GM10248 (cell line): ENCODE results near the gene DUSP9.

Experiments
- CTCF ChIA-PET: fragments of 300-600 bp; sonication (Branson Sonifier 250); formaldehyde crosslinking; extraction: SDS; loops from one replicate; lab custom pipeline; 2021; ENCODE audit warnings: antibody characterized with exemption; lab: Yijun Ruan, JAX
- POLR2A ChIA-PET: fragments of 350-650 bp; sonication (Branson Sonifier 250); formaldehyde crosslinking; extraction: SDS; loops from one replicate; lab custom pipeline; 2020; ENCODE audit warnings: antibody characterized with exemption; lab: Yijun Ruan, JAX
- DNase-seq: peaks from one replicate; pipeline ENCODE4 v3.0.0; 2012; ENCODE audit errors: extremely low spot score
- TF ChIP-seq, protein P1 (sequence below): IDR thresholded peaks from 2 replicates; pipeline ENCODE4 v1.5.1; 2012; ENCODE audit warnings: mild to moderate bottlenecking, low read depth; ENCODE audit errors: extremely low read depth, missing control alignments, control extremely low read depth

The DUSP9 gene

DNA sequence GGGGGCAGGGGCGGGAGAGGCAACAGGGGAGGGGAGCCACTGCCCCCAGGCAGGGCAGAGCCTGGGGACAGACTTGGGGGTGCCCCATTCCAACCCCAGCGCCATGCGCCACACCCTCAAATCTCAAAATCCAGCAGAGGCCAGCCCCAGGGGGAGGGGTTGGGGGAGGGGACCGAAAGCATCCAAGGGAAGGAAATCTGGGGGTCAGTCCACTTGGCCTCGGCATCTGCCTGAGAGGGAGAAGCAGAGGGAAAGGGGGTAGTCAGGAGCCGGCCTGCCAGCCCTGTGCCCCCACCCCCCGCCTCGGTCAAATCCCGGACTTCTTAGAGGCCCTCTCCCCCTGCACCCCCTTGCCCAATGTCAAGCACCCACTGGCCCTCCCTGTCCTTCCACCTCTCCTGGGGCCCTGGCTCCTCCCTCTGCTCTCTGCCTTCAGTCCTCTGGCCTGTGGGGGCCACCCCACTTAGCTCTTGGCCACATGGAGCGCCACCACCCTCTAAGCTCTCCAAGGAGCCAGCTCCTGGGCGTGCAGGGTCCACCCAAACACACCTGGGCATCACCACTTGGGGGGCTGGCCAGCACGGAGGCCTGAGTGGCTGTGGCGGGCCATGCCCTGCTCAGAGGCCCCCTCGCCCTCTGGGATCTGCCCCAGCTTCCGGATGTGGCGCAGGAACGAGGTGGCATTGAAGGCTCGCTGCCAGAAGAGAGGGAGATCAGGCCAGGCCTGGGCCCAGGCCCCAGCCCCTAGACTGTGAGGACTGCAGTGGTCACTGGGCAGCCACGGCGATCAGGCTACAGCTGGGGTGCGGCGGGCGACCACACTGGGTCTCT, 23.1 kb downstream of the DUSP9 start:
- ChIA-PET CTCF (interaction anchor here (0.6 to 11.4 kb wide), 11 partner anchors 13 to 728 kb away, joined by 3 to 118 read pairs (median 5); partner anchors contain the start of gene SLC6A8), POLR2A (no interaction called here)
- TF ChIP-seq, protein P1, sequence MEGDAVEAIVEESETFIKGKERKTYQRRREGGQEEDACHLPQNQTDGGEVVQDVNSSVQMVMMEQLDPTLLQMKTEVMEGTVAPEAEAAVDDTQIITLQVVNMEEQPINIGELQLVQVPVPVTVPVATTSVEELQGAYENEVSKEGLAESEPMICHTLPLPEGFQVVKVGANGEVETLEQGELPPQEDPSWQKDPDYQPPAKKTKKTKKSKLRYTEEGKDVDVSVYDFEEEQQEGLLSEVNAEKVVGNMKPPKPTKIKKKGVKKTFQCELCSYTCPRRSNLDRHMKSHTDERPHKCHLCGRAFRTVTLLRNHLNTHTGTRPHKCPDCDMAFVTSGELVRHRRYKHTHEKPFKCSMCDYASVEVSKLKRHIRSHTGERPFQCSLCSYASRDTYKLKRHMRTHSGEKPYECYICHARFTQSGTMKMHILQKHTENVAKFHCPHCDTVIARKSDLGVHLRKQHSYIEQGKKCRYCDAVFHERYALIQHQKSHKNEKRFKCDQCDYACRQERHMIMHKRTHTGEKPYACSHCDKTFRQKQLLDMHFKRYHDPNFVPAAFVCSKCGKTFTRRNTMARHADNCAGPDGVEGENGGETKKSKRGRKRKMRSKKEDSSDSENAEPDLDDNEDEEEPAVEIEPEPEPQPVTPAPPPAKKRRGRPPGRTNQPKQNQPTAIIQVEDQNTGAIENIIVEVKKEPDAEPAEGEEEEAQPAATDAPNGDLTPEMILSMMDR = no peak
- DNase-seq = no peak

GRCh38 chrX:153670748-153671588, 24.0 kb downstream of the DUSP9 start:
- TF ChIP-seq, protein P1 = no peak
- no peak for DNase-seq
- POLR2A ChIA-PET = no interaction called here
- CTCF ChIA-PET = interaction anchor here (0.6 to 2.2 kb wide), 6 partner anchors 16 to 729 kb away, joined by 3 to 7 read pairs (median 4); partner anchors contain the start of gene SLC6A8

DNA sequence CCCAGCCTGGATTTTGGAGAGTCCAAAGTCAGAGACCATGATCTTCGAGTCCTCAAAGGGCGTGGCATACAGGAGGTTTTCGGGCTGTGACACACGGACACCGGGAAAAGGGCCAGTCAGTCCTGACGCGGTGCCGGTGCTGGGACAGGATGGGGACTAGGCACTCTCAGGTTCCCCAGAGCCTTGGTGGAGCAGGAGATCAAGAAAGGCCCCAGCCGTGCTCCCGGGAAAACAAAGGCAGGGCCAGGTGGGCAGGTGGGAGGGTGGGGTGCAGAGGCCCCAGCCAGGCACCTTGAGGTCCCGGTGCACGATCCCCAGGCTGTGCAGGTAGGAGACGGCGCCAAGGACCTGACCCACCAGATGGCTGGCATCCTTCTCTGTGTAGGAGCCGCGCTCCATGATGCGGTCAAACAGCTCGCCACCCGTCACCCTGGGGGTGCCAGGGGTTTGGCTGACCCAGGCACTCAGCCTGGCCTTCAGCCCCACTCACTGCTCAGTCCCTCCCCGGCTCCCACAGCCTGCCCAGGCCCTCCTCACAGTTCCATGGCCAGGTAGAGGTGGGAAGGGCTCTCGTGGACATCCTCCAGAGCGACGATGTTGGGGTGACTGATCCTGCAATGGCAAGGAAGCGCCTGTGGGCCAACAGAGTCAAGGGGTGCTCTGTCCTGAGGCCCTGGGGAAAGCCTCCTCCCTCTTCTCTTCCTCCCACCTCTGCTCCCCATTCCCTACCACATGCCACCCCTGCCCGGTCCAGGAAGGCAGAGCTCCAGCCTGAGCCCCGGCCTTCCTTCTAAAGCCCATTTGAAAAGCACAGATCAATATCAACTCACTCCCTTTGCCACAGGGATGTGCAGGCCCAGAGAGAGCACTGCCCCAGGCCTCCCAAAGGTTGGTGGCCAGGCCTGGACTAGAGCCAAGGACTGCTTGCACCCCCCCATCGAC, 24.9 kb downstream of the DUSP9 start:
- POLR2A ChIA-PET = no interaction called here

GRCh38 chrX:153672531-153673427, 25.8 kb downstream of the DUSP9 start:
- TF ChIP-seq, protein P1 = no peak
- DNase-seq = no peak
- ChIA-PET POLR2A (no interaction called here), CTCF (no interaction called here)

More for the DNA sequence above, 24.9 kb downstream of the DUSP9 start:
- no peak for DNase-seq
- CTCF ChIA-PET = interaction anchor here (1.3 to 2.2 kb wide), 4 partner anchors 15 to 730 kb away, joined by 4 to 7 read pairs (median 6); partner anchors contain the start of gene SLC6A8
- TF ChIP-seq, protein P1 = no peak

DNA sequence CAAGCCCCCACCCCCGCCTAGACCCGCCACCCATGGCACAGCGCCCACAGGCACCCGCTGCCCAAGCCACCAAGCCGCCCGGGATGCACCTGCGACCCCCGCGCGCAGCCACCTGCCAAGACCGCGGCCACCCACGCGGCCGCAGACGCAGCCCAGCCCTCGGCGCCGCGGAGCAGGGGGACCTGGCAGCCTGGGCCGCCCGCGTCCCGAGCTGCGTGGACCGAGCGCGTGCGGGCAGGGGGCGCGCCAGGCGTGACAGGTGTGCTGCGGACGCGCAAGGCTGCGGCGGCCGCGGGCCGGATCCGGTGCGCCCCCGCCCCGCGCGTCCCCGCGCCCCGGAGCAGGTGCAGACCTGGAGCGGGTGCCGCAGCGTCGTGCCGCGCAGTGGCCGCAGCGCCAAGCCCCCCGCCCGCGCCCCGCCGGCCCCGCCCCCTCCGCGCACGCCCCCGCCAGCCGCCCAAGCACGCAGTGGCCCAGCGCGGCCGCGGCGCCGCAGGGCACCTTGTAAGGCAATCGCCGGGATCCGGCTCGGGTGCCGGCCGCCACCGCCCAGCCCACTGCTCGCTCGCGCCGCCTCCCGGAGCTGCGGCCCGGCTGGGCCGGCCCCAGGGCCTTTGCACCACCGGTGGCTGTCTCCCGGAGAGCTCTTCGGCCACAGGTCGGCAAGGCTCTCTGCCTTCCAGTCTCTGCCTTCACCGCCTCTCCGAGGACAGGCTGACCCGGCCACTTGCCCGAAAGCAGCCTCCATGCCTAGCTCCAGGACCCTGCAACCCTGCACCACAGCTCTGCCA, 26.6 kb downstream of the DUSP9 start, which contains the start of gene PNCK:
TSS of gene PNCK (minus strand) at position 386 of the 791 bp plus-strand sequence. CDS start 737 bp downstream, outside the sequence.
- DNase-seq = no peak
- CTCF ChIA-PET = no interaction called here
- TF ChIP-seq, protein P1 = no peak
- POLR2A ChIA-PET = no interaction called here
